ENCODE measurements around the gene LRRK2. TPM values are rescaled to one million over a fixed set of nuclear protein-coding genes. Genes with fewer than 3 reads are reported as not detected.
"Not testable (repeated sequence)": the region's sequence is repeated elsewhere in the genome, so short reads cannot be mapped to it uniquely, and the experiment has no call there.

Gene LRRK2
- total and polyA plus RNA-seq, 4 donors: 1.5 to 11.5 (median 4.9) TPM

- TF ChIP-seq CTCF (IDR thresholded peaks at IDR 0.05; ENCODE audit: low read depth, low read length, missing input control): no peak
Measured at GRCh38 chr12:40376533-40377267, 151.9 kb downstream of the LRRK2 start (continued).

- Histone ChIP-seq H3K4me1 (ENCODE audit: control insufficient read depth in 4 of 4, insufficient read depth in 4 of 4, low read length in 3 of 4) (no peaks in the 10 kb centered on the region), H3K9me3 (ENCODE audit: control insufficient read depth in 4 of 4, low read length in 3 of 4) (no peaks in the 10 kb centered on the region), H3K27ac (ENCODE audit: low read depth in 1 of 2, low read length in 2 of 2) (no peak overlapping the region), H3K9ac (ENCODE audit: low read depth in 1 of 2, low read length in 2 of 2) (no peak overlapping the region), H3K36me3 (ENCODE audit: control insufficient read depth in 4 of 4, insufficient read depth in 3 of 4, low read depth in 1 of 4, low read length in 3 of 4) (no peaks in the 10 kb centered on the region), H3K4me3 (ENCODE audit: low read depth in 1 of 3, low read length in 3 of 3) (no peak overlapping the region), H3K27me3 (ENCODE audit: control insufficient read depth in 4 of 4, insufficient read depth in 4 of 4, low read length in 3 of 4) (no peaks in the 10 kb centered on the region)
- TF ChIP-seq FOXA1 (IDR thresholded peaks at IDR 0.05): no peak
- TF ChIP-seq CTCF (IDR thresholded peaks at IDR 0.05; ENCODE audit: low read depth, low read length, missing input control): no peak
- TF ChIP-seq YY1 (IDR thresholded peaks at IDR 0.05): no peak
- no peak for TF ChIP-seq MAX (IDR thresholded peaks at IDR 0.05)
- TF ChIP-seq REST (IDR thresholded peaks at IDR 0.05): no peak
- WGBS: 76% methylated on average over 1 of the region's 1 CpG
- no peak for DNase-seq (ENCODE audit: low spot score)
Measured at GRCh38 chr12:40378691-40379090, 153.9 kb downstream of the LRRK2 start.

GRCh38 chr12:40382217-40382616 lies 157.4 kb downstream of the LRRK2 start:
- Histone ChIP-seq H3K9ac (ENCODE audit: low read depth in 1 of 2, low read length in 2 of 2) (no peak overlapping the region), H3K9me3 (ENCODE audit: control insufficient read depth in 4 of 4, low read length in 3 of 4) (no peaks in the 10 kb centered on the region), H3K4me3 (ENCODE audit: low read depth in 1 of 3, low read length in 3 of 3) (no peak overlapping the region), H3K4me1 (ENCODE audit: control insufficient read depth in 4 of 4, insufficient read depth in 4 of 4, low read length in 3 of 4) (no peaks in the 10 kb centered on the region), H3K36me3 (ENCODE audit: control insufficient read depth in 4 of 4, insufficient read depth in 3 of 4, low read depth in 1 of 4, low read length in 3 of 4) (no peaks in the 10 kb centered on the region), H3K27ac (ENCODE audit: low read depth in 1 of 2, low read length in 2 of 2) (no peak overlapping the region), H3K27me3 (ENCODE audit: control insufficient read depth in 4 of 4, insufficient read depth in 4 of 4, low read length in 3 of 4) (no peaks in the 10 kb centered on the region)
- 88% methylated on average over 1 of the region's 1 CpG for WGBS
- no peak for TF ChIP-seq CTCF (IDR thresholded peaks at IDR 0.05; ENCODE audit: low read depth, low read length, missing input control)
- no peak for TF ChIP-seq HNF4A (conservative IDR thresholded peaks at IDR 0.05)
- TF ChIP-seq GABPA (IDR thresholded peaks at IDR 0.05 in 1 of 2, conservative IDR thresholded peaks at IDR 0.05 in 1 of 2): no peak
- no peak for TF ChIP-seq RAD21 (IDR thresholded peaks at IDR 0.05)
- TF ChIP-seq TAF1 (conservative IDR thresholded peaks at IDR 0.05): no peak
- TF ChIP-seq ZBTB33 (IDR thresholded peaks at IDR 0.05): no peak
- no peak for TF ChIP-seq FOXA1 (IDR thresholded peaks at IDR 0.05)
- no peak for DNase-seq (ENCODE audit: low spot score)

GRCh38 chr12:40387279-40387678 lies 162.5 kb downstream of the LRRK2 start:
- not testable (repeated sequence) for H3K9ac ChIP-seq (ENCODE audit: low read depth in 1 of 2, low read length in 2 of 2); H3K4me1 ChIP-seq (ENCODE audit: control insufficient read depth in 4 of 4, insufficient read depth in 4 of 4, low read length in 3 of 4); H3K27ac ChIP-seq (ENCODE audit: low read depth in 1 of 2, low read length in 2 of 2); H3K27me3 ChIP-seq (ENCODE audit: control insufficient read depth in 4 of 4, insufficient read depth in 4 of 4, low read length in 3 of 4); H3K36me3 ChIP-seq (ENCODE audit: control insufficient read depth in 4 of 4, insufficient read depth in 3 of 4, low read depth in 1 of 4, low read length in 3 of 4); H3K9me3 ChIP-seq (ENCODE audit: control insufficient read depth in 4 of 4, low read length in 3 of 4); H3K4me3 ChIP-seq (ENCODE audit: low read depth in 1 of 3, low read length in 3 of 3); DNase-seq (ENCODE audit: low spot score)
- 81% methylated on average over 3 of the region's 3 CpGs for WGBS

Measured in liver (tissue), 9 donors.